ENCODE data around the gene ARFGAP1. TPM values are rescaled to one million over a fixed set of nuclear protein-coding genes. Genes with fewer than 3 reads are reported as not detected.

Gene ARFGAP1
- total RNA-seq, 2 donors from 2014 or later, result 52.7 to 162 TPM

DNA sequence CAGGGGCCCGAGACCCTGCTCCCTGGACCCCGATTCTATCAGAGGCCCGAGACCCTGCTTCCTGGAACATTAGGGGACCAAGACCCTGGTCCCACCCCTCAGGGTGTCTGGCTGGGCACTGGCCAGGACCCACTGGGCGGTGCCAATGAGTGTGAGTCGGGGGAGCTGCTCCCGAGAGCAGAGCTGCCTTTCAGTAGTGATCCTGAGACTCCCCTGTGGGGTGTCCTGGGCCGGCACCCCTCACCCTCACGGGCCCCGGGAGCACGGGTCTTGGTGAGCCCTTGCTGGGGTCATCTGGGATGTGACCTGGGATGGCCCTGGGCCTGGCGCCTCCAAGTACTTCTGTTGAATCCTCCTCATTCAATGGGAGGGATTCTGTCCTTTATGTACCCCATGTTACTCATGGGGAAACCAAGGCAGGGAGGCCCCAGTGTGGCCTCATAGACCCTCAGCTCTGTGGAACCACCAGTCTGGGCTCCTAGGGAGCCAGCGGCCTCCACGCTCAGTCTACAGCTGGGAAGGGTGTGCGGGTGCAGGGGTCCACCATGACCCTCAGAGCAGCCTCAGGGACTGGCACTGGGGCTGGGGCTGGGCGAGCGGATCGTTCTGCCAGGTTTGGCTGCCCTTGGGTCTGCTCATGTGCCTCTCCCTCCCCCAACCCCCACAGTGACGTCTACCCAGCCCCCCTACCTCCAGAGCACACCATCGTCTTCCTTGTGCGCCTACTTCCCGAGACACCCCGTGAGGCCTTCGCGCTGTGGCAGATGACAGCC is 46.0 kb downstream of the ARFGAP1 start:
- no peak overlapping the region for H3K4me3 ChIP-seq
- no peak for ATAC-seq

DNA sequence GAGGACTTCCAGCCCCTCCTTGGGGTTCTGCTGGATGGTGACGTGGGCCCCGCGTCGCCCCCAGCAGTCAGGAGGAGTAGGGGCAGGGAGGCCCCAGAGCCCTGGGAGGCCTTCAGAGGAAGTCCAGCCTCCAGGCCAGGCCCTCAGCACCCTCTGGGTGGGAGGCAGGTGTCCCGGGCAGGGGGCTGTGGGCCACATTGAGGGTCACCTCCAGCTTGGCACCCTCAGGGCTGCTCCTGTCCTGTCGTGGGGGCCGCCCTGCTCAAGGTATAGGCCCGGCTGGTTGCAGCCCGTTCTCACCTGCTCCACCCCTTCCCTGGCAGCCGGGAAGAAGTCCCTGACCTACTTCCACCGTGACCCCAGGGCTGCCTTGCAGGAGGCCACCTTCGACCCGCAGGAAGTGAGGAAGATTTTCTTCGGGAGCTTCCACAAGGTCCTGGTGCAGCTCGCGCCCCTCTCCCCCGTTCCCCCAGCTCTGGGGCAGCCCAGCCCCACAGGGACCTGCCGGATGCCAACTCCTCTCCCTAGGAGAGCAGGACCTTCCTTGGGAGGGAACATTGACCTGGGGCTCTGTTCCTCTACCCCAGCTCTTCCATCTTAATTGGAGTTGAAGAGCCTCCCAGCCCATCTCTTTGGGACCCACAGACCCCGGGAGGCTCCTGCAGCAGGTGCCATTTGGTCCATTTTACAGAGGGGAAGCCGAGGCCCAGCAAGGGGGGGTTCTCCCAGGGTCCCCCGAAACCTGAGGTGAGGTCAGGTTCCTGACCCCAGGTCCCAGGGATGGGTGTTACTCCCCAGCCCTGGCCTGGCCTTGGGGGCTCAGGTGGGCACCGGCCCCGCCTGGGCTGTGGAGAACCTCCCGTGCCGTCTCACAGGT is 46.8 kb downstream of the ARFGAP1 start:
- intact Hi-C loops (cut with DNase I), result no loop called here
- no peaks in the 10 kb centered on the region for H3K9me3 ChIP-seq
- no peak for ATAC-seq
- H3K36me3 ChIP-seq (replicated peaks in 1 of 2; ENCODE audit: insufficient read depth in 1 of 2, low read depth in 2 of 2), result no peaks in the 10 kb centered on the region
- no peak overlapping the region for H3K27ac ChIP-seq
- H3K4me3 ChIP-seq, result no peak overlapping the region
- TF ChIP-seq, protein P1, sequence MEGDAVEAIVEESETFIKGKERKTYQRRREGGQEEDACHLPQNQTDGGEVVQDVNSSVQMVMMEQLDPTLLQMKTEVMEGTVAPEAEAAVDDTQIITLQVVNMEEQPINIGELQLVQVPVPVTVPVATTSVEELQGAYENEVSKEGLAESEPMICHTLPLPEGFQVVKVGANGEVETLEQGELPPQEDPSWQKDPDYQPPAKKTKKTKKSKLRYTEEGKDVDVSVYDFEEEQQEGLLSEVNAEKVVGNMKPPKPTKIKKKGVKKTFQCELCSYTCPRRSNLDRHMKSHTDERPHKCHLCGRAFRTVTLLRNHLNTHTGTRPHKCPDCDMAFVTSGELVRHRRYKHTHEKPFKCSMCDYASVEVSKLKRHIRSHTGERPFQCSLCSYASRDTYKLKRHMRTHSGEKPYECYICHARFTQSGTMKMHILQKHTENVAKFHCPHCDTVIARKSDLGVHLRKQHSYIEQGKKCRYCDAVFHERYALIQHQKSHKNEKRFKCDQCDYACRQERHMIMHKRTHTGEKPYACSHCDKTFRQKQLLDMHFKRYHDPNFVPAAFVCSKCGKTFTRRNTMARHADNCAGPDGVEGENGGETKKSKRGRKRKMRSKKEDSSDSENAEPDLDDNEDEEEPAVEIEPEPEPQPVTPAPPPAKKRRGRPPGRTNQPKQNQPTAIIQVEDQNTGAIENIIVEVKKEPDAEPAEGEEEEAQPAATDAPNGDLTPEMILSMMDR (IDR thresholded peaks at IDR 0.05), result no peak
- TF ChIP-seq POLR2A (IDR thresholded peaks at IDR 0.05), result no peak
- H3K4me1 ChIP-seq, result no peaks in the 10 kb centered on the region
- peak in 1 of 4 donors; percentile 7 for DNase-seq
- 50 to 58% methylated on average over 9 to 24 of the region's 25 CpGs for WGBS, 2 donors
- no peaks in the 10 kb centered on the region for H3K27me3 ChIP-seq

More for the DNA sequence above, 46.0 kb downstream of the ARFGAP1 start:
- Histone ChIP-seq H3K27me3 (no peaks in the 10 kb centered on the region), H3K4me1 (no peaks in the 10 kb centered on the region), H3K27ac (no peak overlapping the region), H3K36me3 (replicated peaks in 1 of 2; ENCODE audit: insufficient read depth in 1 of 2, low read depth in 2 of 2) (no peaks in the 10 kb centered on the region), H3K9me3 (no peaks in the 10 kb centered on the region)
- no peak for TF ChIP-seq POLR2A (IDR thresholded peaks at IDR 0.05)
- TF ChIP-seq, protein P1 (IDR thresholded peaks at IDR 0.05), result no peak
- DNase-seq, result peak in 2 of 4 donors; percentile 2 to 7
- intact Hi-C loops (cut with DNase I), result no loop called here
- 78 to 100% methylated on average over 2 to 24 of the region's 24 CpGs for WGBS, 2 donors

DNA sequence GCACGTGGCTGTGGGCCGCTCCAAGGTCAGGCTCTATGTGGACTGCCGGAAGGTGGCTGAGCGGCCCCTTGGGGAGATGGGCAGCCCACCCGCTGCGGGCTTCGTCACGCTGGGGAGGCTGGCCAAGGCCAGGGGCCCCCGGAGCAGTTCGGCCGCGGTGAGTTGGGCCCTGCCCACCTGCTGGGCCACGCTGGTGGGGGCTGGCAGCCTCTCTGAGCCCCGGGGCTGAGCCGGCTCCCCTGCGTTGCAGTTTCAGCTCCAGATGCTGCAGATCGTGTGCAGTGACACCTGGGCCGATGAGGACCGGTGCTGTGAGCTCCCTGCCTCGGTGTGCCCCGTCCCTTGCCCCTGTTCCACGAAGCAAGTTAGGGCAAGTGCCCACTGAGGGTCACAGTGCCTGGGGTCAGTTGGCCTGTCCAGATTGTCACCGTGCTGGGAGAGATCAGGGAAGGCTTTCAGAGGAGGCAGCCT is 47.5 kb downstream of the ARFGAP1 start:
- Histone ChIP-seq H3K27ac (no peak overlapping the region), H3K9me3 (no peaks in the 10 kb centered on the region), H3K4me3 (no peak overlapping the region), H3K4me1 (no peaks in the 10 kb centered on the region), H3K36me3 (replicated peaks in 1 of 2; ENCODE audit: insufficient read depth in 1 of 2, low read depth in 2 of 2) (no peaks in the 10 kb centered on the region), H3K27me3 (no peaks in the 10 kb centered on the region)
- DNase-seq (peak in 1 of 4 donors; percentile 9), ATAC-seq (no peak)
- TF ChIP-seq, protein P1 (IDR thresholded peaks at IDR 0.05), result no peak
- no peak for TF ChIP-seq POLR2A (IDR thresholded peaks at IDR 0.05)
- 66 to 68% methylated on average over 10 to 16 of the region's 23 CpGs for WGBS, 2 donors
- intact Hi-C loops (cut with DNase I), result no loop called here

DNA sequence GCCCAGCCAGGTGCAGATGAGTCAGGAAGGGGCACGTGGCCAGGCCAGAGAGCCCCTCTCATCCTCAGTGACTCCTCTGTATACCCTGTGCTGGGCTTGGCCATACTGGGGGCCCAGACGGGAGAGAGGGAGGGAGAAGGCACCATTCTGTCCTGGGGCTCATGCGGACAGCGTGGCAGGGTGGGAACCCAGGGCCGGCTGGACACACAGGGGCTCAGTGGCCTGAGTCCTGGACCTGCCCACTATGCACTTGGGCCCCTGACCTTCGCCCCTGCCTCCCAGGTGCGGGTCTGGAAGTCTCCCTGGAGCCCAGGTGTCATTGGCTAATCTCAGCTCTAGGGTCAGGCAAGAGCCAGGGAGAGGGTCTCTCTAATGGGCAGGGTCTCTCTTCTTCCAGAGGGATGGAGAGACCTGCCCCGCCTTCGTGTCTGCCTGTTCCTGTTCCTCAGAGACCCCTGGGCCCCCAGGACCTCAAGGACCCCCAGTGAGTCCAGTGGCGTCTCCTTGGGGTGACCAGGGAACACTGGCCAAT is 48.1 kb downstream of the ARFGAP1 start:
- Histone ChIP-seq H3K36me3 (replicated peaks in 1 of 2; ENCODE audit: insufficient read depth in 1 of 2, low read depth in 2 of 2) (no peaks in the 10 kb centered on the region), H3K9me3 (no peaks in the 10 kb centered on the region), H3K27ac (no peak overlapping the region), H3K4me3 (no peak overlapping the region), H3K4me1 (no peaks in the 10 kb centered on the region), H3K27me3 (no peaks in the 10 kb centered on the region)
- intact Hi-C loops (cut with DNase I), result no loop called here
- no peak for ATAC-seq
- peak in 2 of 4 donors; percentile 2 to 5 for DNase-seq
- WGBS, 2 donors, result 20 to 48% methylated on average over 3 to 10 of the region's 10 CpGs
- TF ChIP-seq, protein P1 (IDR thresholded peaks at IDR 0.05), result no peak
- TF ChIP-seq POLR2A (IDR thresholded peaks at IDR 0.05), result no peak
